WTC11 (cell line): ENCODE results near the gene CDH13. TPM values are rescaled to one million over a fixed set of nuclear protein-coding genes. Genes with fewer than 3 reads are reported as not detected.

Experiments
- ATAC-seq: fragments of 200-7000 bp; cut with Tn5 transposase; 2 replicates; pipeline ENCODE4 v1.10.0; 2021; ENCODE audit warnings: mild to moderate bottlenecking, moderate library complexity
- CTCF ChIA-PET: fragments of 300-600 bp; sonication (Branson Sonifier 250); formaldehyde crosslinking; loops from one replicate; lab custom pipeline; 2021; ENCODE audit warnings: antibody characterized with exemption; lab: Charles Lee
- POLR2A ChIA-PET: fragments of 350-600 bp; sonication (Branson Sonifier 250); formaldehyde crosslinking; loops from one replicate; lab custom pipeline; 2021; ENCODE audit warnings: antibody characterized with exemption; lab: Charles Lee
- DNase-seq: peaks from one replicate; pipeline ENCODE4 v3.0.0; 2021; ENCODE audit warnings: low spot score
- H3K27ac Mint-ChIP-seq: 2 replicates; pipeline ENCODE4 v1.8.0; 2021; ENCODE audit warnings: mixed read lengths
- H3K27me3 Mint-ChIP-seq: 2 replicates; pipeline ENCODE4 v1.8.0; 2021; ENCODE audit warnings: low read depth, mild to moderate bottlenecking, moderate library complexity, mixed read lengths
- H3K36me3 Mint-ChIP-seq: 2 replicates; pipeline ENCODE4 v1.8.0; 2021; ENCODE audit warnings: mixed read lengths
- H3K4me1 Mint-ChIP-seq: 2 replicates; pipeline ENCODE4 v1.8.0; 2022; ENCODE audit warnings: mixed read lengths
- H3K4me3 Mint-ChIP-seq: 2 replicates; pipeline ENCODE4 v1.8.0; 2021; ENCODE audit warnings: mild to moderate bottlenecking, moderate library complexity, mixed read lengths
- H3K9me3 Mint-ChIP-seq: 2 replicates; pipeline ENCODE4 v1.8.0; 2021; ENCODE audit warnings: mixed read lengths
- ARID4B ChIP-seq: sonication (generic); formaldehyde crosslinking; IDR thresholded peaks from 2 replicates; pipeline ENCODE4 v1.8.0; 2023; ENCODE audit warnings: missing genetic modification reagents, mild to moderate bottlenecking, borderline replicate concordance
- ATF6 ChIP-seq: sonication (generic); formaldehyde crosslinking; IDR thresholded peaks from 2 replicates; pipeline ENCODE4 v1.8.1; 2023; ENCODE audit warnings: mild to moderate bottlenecking, missing genetic modification reagents
- EMX1 ChIP-seq: fragments of 250-450 bp; sonication (Bioruptor Pico); IDR thresholded peaks from 2 replicates; pipeline ENCODE4 v1.8.0; 2021; ENCODE audit warnings: mild to moderate bottlenecking
- ERG ChIP-seq: fragments of 250-450 bp; sonication (Bioruptor Pico); IDR thresholded peaks from 2 replicates; pipeline ENCODE4 v1.8.0; 2021; ENCODE audit warnings: mild to moderate bottlenecking
- ESRRA ChIP-seq: sonication (generic); formaldehyde crosslinking; IDR thresholded peaks from 2 replicates; pipeline ENCODE4 v1.8.1; 2022; ENCODE audit warnings: mild to moderate bottlenecking, missing genetic modification reagents, borderline replicate concordance
- GRHL2 ChIP-seq: fragments of 250-450 bp; sonication (Bioruptor Pico); IDR thresholded peaks from 2 replicates; pipeline ENCODE4 v1.8.0; 2022; ENCODE audit warnings: mild to moderate bottlenecking, moderate library complexity; ENCODE audit not compliant: insufficient replicate concordance, severe bottlenecking
- MXD4 ChIP-seq: fragments of 250-450 bp; sonication (Bioruptor Pico); IDR thresholded peaks from 2 replicates; pipeline ENCODE4 v1.8.0; 2021; ENCODE audit warnings: mild to moderate bottlenecking, moderate library complexity, borderline replicate concordance
- NFE2L1 ChIP-seq: sonication (generic); formaldehyde crosslinking; IDR thresholded peaks from 2 replicates; pipeline ENCODE4 v1.8.1; 2023; ENCODE audit warnings: missing genetic modification reagents
- NFYB ChIP-seq: sonication (generic); formaldehyde crosslinking; conservative IDR thresholded peaks from 2 replicates; pipeline ENCODE4 v1.8.0; 2022; ENCODE audit warnings: low read depth, missing genetic modification reagents
- NR2C2 ChIP-seq: sonication (generic); formaldehyde crosslinking; IDR thresholded peaks from 2 replicates; pipeline ENCODE4 v1.8.0; 2022; ENCODE audit warnings: mild to moderate bottlenecking, missing genetic modification reagents
- RORB ChIP-seq: fragments of 250-450 bp; sonication (Bioruptor Pico); IDR thresholded peaks from 2 replicates; pipeline ENCODE4 v1.9.0; 2021; ENCODE audit warnings: mild to moderate bottlenecking
- SMAD3 ChIP-seq: sonication (generic); formaldehyde crosslinking; IDR thresholded peaks from 2 replicates; pipeline ENCODE4 v1.8.0; 2022; ENCODE audit warnings: missing genetic modification reagents, mild to moderate bottlenecking, borderline replicate concordance
- SMAD4 ChIP-seq: sonication (generic); formaldehyde crosslinking; IDR thresholded peaks from 2 replicates; pipeline ENCODE4 v1.8.0; 2022; ENCODE audit warnings: mild to moderate bottlenecking, missing genetic modification reagents
- SOX15 ChIP-seq: fragments of 250-450 bp; sonication (Bioruptor Pico); IDR thresholded peaks from 2 replicates; pipeline ENCODE4 v1.9.0; 2021; ENCODE audit warnings: mild to moderate bottlenecking
- ZBTB43 ChIP-seq: sonication (generic); formaldehyde crosslinking; IDR thresholded peaks from 2 replicates; pipeline ENCODE4 v1.8.1; 2023; ENCODE audit warnings: mild to moderate bottlenecking, missing genetic modification reagents
- ZNF121 ChIP-seq: sonication (generic); formaldehyde crosslinking; IDR thresholded peaks from 2 replicates; pipeline ENCODE4 v1.8.0; 2023; ENCODE audit warnings: missing genetic modification reagents
- ZNF138 ChIP-seq: sonication (generic); formaldehyde crosslinking; conservative IDR thresholded peaks from 2 replicates; pipeline ENCODE4 v1.8.1; 2022; ENCODE audit warnings: mild to moderate bottlenecking, moderate library complexity, missing genetic modification reagents
- ZNF232 ChIP-seq: sonication (generic); formaldehyde crosslinking; IDR thresholded peaks from 2 replicates; pipeline ENCODE4 v1.8.0; 2022; ENCODE audit warnings: mild to moderate bottlenecking, missing genetic modification reagents
- ZNF263 ChIP-seq: sonication (generic); formaldehyde crosslinking; IDR thresholded peaks from 2 replicates; pipeline ENCODE4 v1.8.1; 2022; ENCODE audit warnings: low read depth, mild to moderate bottlenecking, moderate library complexity, missing genetic modification reagents
- ZNF416 ChIP-seq: fragments of 250-450 bp; sonication (Bioruptor Pico); IDR thresholded peaks from 2 replicates; pipeline ENCODE4 v1.9.0; 2021; ENCODE audit warnings: mild to moderate bottlenecking, inconsistent platforms
- ZNF423 ChIP-seq: fragments of 250-450 bp; sonication (Bioruptor Pico); IDR thresholded peaks from 2 replicates; pipeline ENCODE4 v2.1.2; 2022; ENCODE audit warnings: mild to moderate bottlenecking, moderate library complexity
- total RNA-seq: library from RNA; stranded (reverse); gene quantifications from 3 replicates; pipeline ENCODE4 v1.2.3, GENCODE V29; 2021
- TF ChIP-seq, protein P1 (sequence below): sonication (generic); formaldehyde crosslinking; IDR thresholded peaks from 2 replicates; pipeline ENCODE4 v1.8.1; 2022; ENCODE audit warnings: mild to moderate bottlenecking, moderate library complexity, missing genetic modification reagents
- TF ChIP-seq, protein P2 (sequence below): sonication (generic); formaldehyde crosslinking; conservative IDR thresholded peaks from 2 replicates; pipeline ENCODE4 v1.8.1; 2023; ENCODE audit warnings: mild to moderate bottlenecking, low read depth, missing genetic modification reagents, moderate library complexity

CDH13 gene
- total RNA-seq, 1 experiment from 2014 or later: 0.81 TPM

DNA sequence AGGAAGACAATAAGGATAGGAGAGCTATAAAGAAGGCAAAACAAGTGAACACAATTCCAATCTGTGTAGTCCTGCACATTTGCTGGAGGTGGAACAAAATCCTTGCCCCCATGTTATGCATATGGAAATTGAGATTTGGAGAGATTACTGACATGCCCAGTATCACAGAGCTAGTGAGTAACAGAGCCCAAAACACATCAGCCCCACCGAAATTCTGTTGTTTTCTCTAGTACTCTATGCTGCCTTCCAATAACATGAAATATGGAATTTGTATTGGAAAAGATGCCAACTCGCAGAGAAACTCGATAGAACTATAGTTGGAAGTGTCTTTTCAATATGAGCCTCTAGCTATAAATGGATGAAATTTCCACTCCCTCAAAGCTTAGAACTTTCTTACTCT lies 456.6 kb downstream of the CDH13 start:
- no peak overlapping the region for H3K27ac Mint-ChIP-seq
- H3K9me3 Mint-ChIP-seq: peaks cover 12% of the 10 kb centered on the region
- TF ChIP-seq MXD4 (CRISPR knock-in tag) (no peak), GRHL2 (CRISPR knock-in tag) (no peak), ESRRA (CRISPR knock-in tag) (no peak), ZNF423 (no peak), ZNF232 (no peak), NFE2L1 (CRISPR knock-in tag) (no peak), SMAD4 (CRISPR knock-in tag) (no peak), SOX15 (no peak), ZNF416 (no peak), ERG (CRISPR knock-in tag) (no peak)
- ChIA-PET POLR2A (no interaction called here), CTCF (interaction anchor here (0.5 kb wide), 1 partner anchor 363 kb away, joined by 3 read pairs; no protein-coding TSS in a partner anchor)
- no peak overlapping the region for H3K4me3 Mint-ChIP-seq
- no peaks in the 10 kb centered on the region for H3K27me3 Mint-ChIP-seq
- ATAC-seq (no peak), DNase-seq (no peak)
- H3K36me3 Mint-ChIP-seq: no peaks in the 10 kb centered on the region
- no peaks in the 10 kb centered on the region for H3K4me1 Mint-ChIP-seq

- ATAC-seq: no peak
- no peak for TF ChIP-seq SMAD3
- no peak for TF ChIP-seq SOX15
- TF ChIP-seq NFYB (CRISPR knock-in tag): no peak
- no peak for TF ChIP-seq NR2C2 (CRISPR knock-in tag)
- no peak for TF ChIP-seq GRHL2 (CRISPR knock-in tag)
- no peak for TF ChIP-seq ZNF121 (CRISPR knock-in tag)
- TF ChIP-seq, protein P1, sequence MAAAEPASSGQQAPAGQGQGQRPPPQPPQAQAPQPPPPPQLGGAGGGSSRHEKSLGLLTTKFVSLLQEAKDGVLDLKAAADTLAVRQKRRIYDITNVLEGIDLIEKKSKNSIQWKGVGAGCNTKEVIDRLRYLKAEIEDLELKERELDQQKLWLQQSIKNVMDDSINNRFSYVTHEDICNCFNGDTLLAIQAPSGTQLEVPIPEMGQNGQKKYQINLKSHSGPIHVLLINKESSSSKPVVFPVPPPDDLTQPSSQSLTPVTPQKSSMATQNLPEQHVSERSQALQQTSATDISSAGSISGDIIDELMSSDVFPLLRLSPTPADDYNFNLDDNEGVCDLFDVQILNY (CRISPR knock-in tag): no peak
- no peak for TF ChIP-seq ZNF138
- TF ChIP-seq RORB: no peak
- TF ChIP-seq ESRRA (CRISPR knock-in tag): no peak
- no peak for TF ChIP-seq ZBTB43 (CRISPR knock-in tag)
- TF ChIP-seq ARID4B: no peak
- no peak for TF ChIP-seq ATF6 (CRISPR knock-in tag)
- TF ChIP-seq, protein P2, sequence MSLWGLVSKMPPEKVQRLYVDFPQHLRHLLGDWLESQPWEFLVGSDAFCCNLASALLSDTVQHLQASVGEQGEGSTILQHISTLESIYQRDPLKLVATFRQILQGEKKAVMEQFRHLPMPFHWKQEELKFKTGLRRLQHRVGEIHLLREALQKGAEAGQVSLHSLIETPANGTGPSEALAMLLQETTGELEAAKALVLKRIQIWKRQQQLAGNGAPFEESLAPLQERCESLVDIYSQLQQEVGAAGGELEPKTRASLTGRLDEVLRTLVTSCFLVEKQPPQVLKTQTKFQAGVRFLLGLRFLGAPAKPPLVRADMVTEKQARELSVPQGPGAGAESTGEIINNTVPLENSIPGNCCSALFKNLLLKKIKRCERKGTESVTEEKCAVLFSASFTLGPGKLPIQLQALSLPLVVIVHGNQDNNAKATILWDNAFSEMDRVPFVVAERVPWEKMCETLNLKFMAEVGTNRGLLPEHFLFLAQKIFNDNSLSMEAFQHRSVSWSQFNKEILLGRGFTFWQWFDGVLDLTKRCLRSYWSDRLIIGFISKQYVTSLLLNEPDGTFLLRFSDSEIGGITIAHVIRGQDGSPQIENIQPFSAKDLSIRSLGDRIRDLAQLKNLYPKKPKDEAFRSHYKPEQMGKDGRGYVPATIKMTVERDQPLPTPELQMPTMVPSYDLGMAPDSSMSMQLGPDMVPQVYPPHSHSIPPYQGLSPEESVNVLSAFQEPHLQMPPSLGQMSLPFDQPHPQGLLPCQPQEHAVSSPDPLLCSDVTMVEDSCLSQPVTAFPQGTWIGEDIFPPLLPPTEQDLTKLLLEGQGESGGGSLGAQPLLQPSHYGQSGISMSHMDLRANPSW: no peak
- TF ChIP-seq EMX1 (CRISPR knock-in tag): no peak
- no peak for TF ChIP-seq ZNF263
- DNase-seq: no peak
- Mint-ChIP-seq H3K9me3 (peaks cover 12% of the 10 kb centered on the region), H3K36me3 (no peaks in the 10 kb centered on the region), H3K27me3 (no peaks in the 10 kb centered on the region), H3K27ac (no peak overlapping the region), H3K4me1 (no peaks in the 10 kb centered on the region), H3K4me3 (no peak overlapping the region)
- POLR2A ChIA-PET: no interaction called here
- CTCF ChIA-PET: interaction anchor here (1.2 kb wide), 1 partner anchor 28 kb away, joined by 4 read pairs; no protein-coding TSS in a partner anchor
Measured at GRCh38 chr16:83085660-83086059, 458.9 kb downstream of the CDH13 start.
